HG03354 (cell line): Measurements from ENCODE around the gene B3GAT2.

Experiments
- ATAC-seq: cut with Tn5 transposase; IDR thresholded peaks from one replicate; pipeline ENCODE4 v1.9.1; 2021; ENCODE audit warnings: mild to moderate bottlenecking; ENCODE audit not compliant: unreplicated experiment, poor library complexity, severe bottlenecking

Gene B3GAT2

DNA sequence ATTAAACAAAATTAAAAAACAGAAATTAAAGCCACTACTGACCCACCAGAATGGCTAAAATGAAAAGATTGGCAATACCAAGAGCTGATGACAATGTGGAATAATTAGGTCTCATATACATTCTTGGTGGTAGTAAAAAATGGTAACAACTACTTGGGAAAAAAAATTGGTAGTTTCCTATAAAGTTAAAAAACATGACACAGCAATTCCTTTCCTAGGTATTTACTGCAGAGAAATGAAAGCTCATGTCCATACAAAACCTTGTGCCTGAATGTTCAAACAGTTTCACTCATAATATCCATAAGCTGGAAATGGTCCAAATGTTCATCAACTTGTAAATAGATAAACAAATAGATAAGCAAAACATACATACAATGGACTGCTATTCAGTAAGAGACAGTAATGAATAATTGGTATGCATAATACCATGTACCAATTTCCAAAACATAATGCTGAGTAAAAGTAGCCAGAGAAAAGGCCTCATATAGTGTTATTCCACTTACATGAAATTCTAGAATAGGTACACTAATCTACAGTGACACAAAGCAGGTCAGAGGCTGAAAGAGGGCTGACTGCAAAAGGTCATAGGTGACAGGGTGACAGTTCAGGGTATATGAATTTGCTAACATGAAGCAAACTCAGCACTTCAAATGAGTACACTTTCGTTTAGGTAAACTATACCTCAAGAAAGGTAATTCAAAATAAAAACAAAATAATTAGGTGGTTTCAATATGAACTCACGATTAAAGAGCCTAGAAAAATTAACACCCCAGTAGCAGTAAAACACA is 53.0 kb downstream of the B3GAT2 start:
- ATAC-seq: no peak

DNA sequence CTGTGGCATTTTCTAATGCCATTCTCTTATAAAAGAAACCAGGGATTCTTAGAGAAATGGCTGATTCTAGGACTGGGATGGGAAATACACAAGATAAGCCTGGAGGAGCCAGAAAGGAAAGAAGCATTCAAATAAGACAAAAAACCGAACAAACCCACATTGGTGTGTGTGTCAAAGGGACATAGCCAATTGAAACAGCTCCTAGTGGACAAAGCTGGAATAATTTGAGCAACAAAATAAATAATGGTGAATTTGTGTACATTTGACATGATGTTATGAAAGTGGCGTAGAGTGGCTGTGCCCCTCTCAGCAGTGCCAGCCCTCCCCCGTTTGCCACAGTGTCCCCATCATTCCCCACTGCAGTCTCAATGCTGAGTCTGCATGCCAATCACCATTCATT is 55.5 kb downstream of the B3GAT2 start:
- ATAC-seq: no peak

- ATAC-seq: no peak
Measured at GRCh38 chr6:70900047-70900446, 56.8 kb downstream of the B3GAT2 start.

- ATAC-seq: no peak
Measured at GRCh38 chr6:70894001-70894400, 62.9 kb downstream of the B3GAT2 start.

DNA sequence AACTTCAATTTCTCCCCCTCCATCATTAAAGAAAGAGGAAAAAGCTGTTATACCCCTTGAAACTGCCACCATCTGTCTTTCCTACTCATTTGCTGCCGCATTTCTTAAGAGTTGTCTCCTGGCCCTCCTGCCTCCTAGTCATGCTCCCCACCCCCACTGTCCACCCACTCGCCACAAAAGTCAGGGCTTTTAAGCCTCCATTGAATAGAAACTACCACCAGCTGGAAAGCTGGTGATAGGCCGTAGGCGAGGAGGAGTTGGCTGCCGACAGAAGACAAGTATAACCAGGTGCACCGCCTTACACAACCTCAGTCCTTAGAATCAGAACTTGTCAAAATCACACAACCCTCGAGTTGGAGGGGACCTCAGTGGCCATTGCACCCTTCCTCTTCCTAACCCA is 67.6 kb downstream of the B3GAT2 start:
- no peak for ATAC-seq

DNA sequence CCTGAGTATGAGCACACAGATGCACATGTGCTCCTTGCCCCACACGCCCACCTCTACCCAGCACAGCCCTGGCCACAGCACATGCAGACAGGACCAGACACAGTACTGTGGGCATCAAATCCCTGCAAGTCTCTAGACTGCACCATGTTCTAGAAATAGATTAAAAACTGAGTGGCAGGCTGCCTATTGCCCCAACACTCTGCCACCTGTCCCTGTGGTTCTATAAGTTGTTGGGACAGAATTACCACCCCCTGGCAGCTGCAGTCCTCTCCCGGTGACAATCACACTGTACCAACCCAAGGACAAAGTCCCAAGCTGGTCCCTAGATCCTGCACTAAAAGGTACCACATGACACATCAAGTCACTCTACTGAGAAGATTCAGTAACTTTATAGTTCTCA is 70.2 kb downstream of the B3GAT2 start:
- no peak for ATAC-seq

DNA sequence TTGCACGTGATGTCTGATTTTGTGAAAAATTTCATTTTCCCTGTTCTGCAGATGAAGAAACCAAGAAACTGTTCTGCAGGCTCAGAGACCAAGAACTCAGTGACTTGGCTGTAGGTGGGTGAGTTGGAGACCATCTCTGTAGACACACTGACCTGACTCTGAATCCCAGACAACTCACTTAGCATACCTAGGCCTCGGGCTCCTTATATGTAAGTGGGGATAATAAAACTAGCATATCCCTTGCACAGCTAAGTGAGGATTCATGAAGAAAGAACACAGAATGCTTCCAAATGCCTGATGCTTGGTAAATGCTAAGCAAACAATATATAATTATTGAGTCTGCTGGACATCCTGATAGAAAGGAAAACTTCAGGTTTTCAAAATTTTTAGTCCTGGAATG is 70.8 kb downstream of the B3GAT2 start:
- no peak for ATAC-seq

DNA sequence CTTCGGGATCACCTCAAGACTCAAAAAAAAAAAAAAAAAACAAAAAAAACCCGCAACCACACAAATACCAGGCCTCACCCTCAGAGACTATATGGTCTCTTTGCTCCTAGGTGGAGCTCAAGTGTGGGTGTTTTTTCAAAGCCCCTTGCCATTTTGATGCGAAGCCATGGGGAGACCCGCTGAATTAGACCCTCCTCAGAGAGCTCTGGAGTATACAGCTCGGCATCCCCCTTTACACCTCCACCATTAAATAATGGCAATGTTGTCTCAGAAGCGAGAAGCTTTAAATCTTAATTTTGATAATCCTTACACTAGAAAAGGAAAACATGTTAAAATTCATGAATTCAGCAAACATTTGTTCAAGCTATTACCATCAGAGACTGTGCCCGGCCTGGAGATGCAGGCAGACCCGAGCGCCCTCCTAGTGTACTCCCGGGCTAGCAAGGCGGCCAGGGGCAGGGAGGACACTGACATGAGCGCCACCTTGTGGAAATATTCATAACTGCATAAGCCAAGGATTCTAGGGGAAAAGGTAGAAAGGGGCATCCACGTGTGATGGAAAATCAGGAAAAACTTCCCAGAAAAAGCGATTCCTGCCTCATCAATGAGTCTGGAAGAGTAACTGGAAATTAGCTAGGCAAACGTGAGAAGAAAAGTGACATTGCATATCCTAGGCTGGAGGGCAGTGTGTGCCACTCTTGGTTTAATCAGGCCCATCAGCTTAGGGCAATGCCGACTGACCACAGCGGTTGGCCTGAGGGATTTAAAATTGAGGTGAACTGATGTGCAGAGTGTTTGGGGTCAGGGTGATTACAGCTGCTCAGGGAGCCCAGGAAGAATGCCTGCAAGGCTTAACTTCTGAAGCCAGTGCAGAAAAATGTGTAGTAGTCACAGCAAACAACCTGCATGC is 72.5 kb downstream of the B3GAT2 start:
- peak; percentile 84 for ATAC-seq

DNA sequence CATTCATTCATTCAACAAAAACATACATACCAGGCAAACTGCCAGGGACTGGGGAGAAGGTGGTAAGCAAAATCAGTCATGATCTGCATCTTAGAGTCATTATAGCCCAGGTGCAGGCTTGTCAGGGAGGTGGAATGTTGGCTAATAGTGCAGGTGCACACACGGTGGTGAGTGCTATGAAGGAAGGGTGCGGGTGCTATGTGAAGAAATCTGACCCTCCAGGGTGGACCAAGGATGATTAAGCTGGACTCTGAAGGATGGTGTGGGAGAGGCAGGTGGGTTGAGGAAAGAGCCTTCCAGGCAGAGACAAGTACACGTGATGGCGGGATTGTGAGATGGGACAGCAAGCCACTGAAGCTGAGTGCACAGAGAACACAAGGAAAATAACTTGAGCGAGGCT is 77.4 kb downstream of the B3GAT2 start:
- ATAC-seq: no peak

- ATAC-seq: no peak
Measured at GRCh38 chr6:70874181-70874913, 82.5 kb downstream of the B3GAT2 start.

DNA sequence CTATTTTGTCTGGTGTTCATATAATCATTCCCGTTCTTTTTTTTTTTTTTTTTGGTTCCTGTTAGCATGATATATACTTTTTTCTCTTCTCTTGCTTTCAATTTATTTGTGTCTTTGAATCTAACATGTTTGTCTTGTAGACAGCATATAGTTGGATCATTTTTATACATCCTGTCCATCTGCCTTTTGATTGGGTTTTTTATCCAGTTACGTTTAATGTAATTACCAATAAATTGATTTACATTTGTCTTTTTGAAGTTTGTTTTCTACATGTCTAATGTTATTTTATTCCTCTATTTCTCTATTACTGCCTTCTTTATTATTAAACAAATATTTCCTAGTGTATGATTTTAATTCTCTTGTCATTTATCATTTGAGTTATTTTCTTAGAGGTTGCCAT is 84.4 kb downstream of the B3GAT2 start:
- ATAC-seq: no peak

DNA sequence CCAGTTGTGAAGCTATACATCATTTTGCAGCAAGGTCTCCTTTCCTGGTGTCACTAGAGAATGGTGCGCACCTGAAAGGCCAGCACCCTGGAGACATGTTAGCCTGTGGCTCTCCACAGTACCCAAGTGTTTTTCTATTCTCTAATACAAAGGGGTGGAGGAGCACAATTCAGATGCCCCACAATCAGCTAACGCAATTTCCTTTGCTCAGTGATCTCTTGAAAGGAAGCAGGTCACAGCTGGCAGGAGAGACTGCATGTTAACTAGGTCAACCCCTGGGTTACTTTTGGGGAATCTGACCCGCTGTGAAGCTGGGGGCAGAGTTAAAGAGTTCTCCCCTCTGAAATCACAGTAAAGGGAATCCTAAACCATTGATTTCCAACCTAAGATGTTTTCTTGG is 92.5 kb downstream of the B3GAT2 start:
- no peak for ATAC-seq

GRCh38 chr6:70863343-70863742 is 93.5 kb downstream of the B3GAT2 start:
- ATAC-seq: no peak

DNA sequence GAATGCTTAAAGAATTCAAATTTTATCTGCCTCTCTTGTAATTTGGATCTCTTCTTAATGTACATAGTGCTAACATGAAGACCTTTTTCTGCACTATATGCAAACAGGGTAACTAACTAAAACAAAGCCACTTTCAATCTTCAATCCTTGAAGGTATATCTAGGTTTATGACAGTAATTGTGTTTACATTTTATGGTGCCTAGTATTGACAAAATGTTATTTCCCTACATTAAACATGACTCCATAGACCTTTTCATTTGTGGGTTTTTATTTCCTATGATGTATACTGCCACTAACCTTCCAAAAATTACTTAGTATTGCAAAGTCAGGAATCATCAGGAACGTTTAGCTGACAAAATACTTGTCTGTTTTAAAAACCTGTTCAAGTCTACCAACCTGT is 95.9 kb downstream of the B3GAT2 start:
- no peak for ATAC-seq

DNA sequence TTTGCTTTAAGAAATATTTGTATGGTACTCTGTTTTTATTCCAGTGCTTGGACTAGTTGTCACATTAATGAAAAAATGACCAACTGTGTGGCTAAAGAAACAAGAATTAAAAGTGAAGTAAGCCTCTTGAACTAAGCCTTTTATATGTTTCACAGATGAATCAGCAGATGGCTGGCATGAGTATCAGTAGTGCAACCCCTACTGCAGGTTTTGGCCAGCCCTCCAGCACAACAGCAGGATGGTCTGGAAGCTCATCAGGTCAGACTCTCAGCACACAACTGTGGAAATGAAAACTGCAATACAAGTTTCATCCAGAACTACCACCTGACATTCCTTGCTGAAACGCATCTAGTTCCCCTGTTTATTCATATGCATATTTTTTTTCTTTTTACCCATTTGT is 96.8 kb downstream of the B3GAT2 start:
- ATAC-seq: no peak

GRCh38 chr6:70857387-70858077 is 99.3 kb downstream of the B3GAT2 start:
- peak; percentile 100 for ATAC-seq

DNA sequence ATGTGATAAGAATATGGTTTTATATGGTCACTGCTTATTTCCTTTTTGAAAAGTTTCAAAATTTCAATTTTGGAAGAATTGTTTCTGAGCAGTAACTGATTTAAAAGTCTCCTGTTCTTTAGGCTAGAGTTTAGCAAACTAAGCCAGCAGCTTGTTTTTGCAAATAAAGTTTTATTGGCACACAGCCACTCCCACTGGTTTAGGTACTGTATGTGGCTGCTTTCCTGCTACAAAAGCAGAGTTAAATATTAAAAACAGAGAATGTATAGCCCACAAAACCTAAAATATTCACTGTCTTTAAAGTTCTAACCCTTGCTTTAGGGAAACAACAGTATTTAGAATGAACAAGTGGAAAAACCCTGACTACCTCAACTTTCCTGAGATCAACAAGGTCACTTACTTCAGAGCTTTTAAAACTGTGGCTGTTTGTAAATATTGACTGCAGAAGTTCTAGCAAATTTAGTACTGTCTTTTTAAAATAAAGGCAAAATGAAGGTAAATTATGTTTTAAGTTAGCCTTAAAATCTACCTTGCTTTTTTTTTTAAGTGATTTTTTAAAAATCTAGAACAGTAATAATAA is 104.1 kb downstream of the B3GAT2 start:
- ATAC-seq: no peak

DNA sequence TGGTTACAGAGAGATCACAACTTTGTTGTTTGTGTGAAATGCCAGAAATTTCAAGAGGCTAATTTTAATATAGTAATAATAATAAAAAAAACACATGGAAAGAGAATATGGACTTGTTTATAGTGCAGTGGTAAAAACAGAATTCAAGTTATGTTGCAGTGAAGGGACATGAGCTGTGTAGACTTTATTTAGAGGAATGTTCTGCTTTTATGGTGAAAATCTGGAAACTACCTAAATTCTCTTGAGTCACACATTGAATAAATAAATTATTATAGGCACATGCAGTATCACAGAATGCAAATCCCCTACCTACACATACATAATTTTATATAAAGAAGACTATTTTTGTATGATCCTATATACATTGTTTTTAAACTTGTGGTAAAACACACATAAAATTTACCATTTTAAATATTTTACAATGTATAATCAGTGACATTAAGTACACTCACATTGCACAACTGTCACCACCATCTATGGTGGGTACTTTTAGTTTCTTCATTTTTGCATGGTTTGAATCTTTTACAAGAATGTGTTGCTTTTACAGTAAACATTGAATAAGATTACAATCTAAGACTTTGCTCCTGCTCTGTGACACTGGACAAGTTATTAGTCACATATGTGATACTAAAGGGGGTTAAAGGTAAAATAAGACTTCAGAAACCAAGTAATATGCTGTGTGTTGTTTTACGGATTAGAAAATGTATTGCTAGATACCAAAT is 107.4 kb downstream of the B3GAT2 start:
- ATAC-seq: no peak
